ENCODE data around the gene TTC23. TPM values are rescaled to one million over a fixed set of nuclear protein-coding genes. Genes with fewer than 3 reads are reported as not detected.

The TTC23 gene
- total RNA-seq, 4 donors from 2014 or later = 19.9 to 45.3 (median 34.0) TPM

DNA sequence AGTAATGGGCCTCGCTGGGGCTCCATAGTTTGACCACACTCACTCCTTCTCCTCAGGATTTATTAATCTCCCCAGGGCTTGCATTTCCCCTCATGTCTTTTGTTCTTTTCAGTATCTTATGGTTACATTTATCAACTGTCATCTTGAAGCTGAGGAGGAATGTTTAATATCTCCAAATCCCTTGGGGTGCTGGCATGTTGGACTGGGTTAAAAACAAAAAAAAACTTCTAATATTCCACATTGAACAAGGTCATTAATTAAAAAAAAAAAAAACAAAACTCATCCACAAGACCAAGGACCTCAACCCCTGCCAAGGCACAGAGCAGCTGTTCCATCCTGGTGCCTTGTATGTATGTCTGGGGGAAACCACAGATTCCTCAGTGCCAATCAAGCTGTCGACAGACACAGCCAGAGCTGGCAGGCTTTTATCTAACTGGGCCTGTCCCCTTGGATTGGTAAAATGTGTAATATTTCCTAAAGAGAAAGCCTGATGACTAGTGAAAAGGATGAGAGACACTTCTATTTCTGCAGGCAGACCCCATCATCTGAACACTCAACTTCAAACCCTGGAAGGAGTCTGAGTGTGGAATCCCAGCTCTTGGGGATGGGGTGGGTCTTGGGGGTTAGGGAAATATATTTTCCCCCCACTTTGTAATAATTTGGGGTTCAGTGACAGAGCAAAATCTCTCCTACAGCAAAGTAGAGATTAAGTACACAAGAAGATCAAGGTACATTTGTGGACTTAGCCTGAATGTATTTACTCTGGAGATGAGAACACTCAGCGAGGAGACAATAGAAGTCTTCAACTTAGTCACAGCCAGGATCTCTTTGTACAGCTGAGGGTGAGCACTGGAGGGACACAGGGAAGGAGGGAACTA is 69.1 kb downstream of the TTC23 start:
- no peak for TF ChIP-seq POLR2A (IDR thresholded peaks at IDR 0.05)
- TF ChIP-seq, protein P1, sequence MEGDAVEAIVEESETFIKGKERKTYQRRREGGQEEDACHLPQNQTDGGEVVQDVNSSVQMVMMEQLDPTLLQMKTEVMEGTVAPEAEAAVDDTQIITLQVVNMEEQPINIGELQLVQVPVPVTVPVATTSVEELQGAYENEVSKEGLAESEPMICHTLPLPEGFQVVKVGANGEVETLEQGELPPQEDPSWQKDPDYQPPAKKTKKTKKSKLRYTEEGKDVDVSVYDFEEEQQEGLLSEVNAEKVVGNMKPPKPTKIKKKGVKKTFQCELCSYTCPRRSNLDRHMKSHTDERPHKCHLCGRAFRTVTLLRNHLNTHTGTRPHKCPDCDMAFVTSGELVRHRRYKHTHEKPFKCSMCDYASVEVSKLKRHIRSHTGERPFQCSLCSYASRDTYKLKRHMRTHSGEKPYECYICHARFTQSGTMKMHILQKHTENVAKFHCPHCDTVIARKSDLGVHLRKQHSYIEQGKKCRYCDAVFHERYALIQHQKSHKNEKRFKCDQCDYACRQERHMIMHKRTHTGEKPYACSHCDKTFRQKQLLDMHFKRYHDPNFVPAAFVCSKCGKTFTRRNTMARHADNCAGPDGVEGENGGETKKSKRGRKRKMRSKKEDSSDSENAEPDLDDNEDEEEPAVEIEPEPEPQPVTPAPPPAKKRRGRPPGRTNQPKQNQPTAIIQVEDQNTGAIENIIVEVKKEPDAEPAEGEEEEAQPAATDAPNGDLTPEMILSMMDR (IDR thresholded peaks at IDR 0.05) = no peak
- intact Hi-C loops (cut with DNase I) = no loop called here
- Histone ChIP-seq H3K4me3 (replicated peaks in 1 of 3) (no peak overlapping the region), H3K9me3 (no peaks in the 10 kb centered on the region), H3K36me3 (no peaks in the 10 kb centered on the region), H3K27ac (no peak overlapping the region), H3K27me3 (no peaks in the 10 kb centered on the region), H3K4me1 (peaks cover 15 to 18% of the 10 kb centered on the region in 2 donors)
- 89 to 90% methylated on average over 3 of the region's 3 CpGs for WGBS, 2 donors
- DNase-seq = no peak

DNA sequence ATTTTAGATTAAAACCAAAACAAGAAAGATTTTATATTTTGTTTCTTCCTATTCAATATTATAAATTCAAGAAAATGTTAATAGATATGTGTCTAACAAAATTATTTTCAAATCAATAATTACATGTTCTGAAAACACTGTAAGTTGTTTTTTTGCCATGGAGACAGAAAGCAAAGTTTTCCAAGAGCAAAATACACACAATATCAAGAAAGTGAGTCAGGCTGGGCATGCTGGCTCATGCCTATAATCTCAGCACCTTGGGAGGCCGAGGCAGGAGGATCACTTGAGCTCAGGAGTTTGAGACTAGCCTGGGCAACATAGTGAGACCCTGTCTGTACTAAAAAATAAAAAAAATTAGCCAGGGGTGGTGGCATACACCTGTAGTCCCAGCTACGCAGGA is 71.7 kb downstream of the TTC23 start:
- Histone ChIP-seq H3K27me3 (no peaks in the 10 kb centered on the region), H3K27ac (no peak overlapping the region), H3K4me3 (replicated peaks in 1 of 3) (no peak overlapping the region), H3K4me1 (peaks cover 15 to 17% of the 10 kb centered on the region in 2 donors), H3K36me3 (no peaks in the 10 kb centered on the region), H3K9me3 (no peaks in the 10 kb centered on the region)
- WGBS, 2 donors = 93 to 99% methylated on average over 2 of the region's 2 CpGs
- TF ChIP-seq POLR2A (IDR thresholded peaks at IDR 0.05) = no peak
- TF ChIP-seq, protein P1 (IDR thresholded peaks at IDR 0.05) = no peak
- no peak for DNase-seq
- intact Hi-C loops (cut with DNase I) = no loop called here

DNA sequence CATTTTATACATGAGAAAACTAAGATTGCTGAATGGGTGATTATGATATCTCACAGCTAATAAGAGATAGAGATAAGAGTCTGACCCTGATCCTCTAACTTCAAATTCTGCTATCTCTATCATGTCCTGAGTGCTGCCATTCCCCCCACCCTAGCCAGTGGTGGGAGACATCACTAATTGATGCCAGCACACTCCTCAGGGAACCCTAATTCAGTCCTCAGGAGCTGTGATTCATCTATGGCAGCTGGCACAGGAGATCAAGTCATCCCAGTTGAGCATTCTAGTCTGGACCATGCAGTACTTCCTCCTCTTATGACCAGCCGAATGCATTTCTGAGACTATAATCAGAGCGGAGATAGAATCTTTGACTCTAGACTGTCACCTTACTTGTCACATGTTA is 72.6 kb downstream of the TTC23 start:
- intact Hi-C loops (cut with DNase I) = no loop called here
- DNase-seq = no peak
- H3K27ac ChIP-seq = no peak overlapping the region
- H3K4me1 ChIP-seq = peaks cover 8 to 12% of the 10 kb centered on the region in 2 donors
- TF ChIP-seq, protein P1 (IDR thresholded peaks at IDR 0.05) = no peak
- TF ChIP-seq POLR2A (IDR thresholded peaks at IDR 0.05) = no peak
- 92 to 95% methylated on average over 2 of the region's 2 CpGs for WGBS, 2 donors
- H3K36me3 ChIP-seq = no peaks in the 10 kb centered on the region
- H3K4me3 ChIP-seq (replicated peaks in 1 of 3) = no peak overlapping the region
- H3K27me3 ChIP-seq = no peaks in the 10 kb centered on the region
- no peaks in the 10 kb centered on the region for H3K9me3 ChIP-seq

DNA sequence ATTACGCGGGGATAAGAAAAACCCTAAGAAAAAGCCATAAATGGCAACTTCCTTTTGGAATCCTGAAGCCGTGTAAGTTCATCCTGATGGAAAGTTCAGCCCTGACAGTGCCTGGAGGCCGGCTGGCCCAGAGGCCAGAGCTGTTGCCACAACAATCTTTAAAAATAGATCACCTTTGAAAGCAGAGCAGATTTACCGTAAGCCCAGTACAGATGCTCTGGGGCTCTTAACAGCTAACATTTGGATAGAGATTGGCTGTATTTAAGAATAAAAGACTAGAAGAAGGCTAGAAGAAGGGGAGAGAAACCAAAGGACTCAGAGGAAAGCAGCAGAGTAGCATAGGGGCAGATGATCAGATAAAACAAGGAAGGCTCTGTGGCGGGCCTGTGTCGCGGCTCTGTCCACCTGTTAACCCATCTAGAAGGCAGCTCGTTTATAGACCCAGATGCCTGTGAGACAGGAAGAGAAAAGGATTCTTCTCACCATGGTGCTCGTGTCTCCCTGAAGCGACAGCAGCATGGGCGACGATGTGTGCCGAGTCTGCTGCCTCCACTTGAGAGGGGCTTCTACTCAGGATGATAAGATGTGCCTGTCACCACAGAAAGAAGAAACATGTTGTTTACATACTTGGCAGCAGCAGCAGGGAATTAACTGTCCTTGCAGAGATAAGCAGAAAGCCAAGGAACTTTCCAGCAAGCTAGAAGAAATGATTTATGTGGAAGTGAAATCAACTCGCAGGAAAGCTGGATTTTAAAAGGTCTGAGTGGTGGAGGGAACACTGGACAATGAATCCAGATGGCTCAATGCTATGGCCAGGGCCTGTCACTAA is 74.6 kb downstream of the TTC23 start:
- Histone ChIP-seq H3K9me3 (no peaks in the 10 kb centered on the region), H3K27me3 (no peaks in the 10 kb centered on the region), H3K36me3 (no peaks in the 10 kb centered on the region), H3K4me3 (replicated peaks in 1 of 3) (no peak overlapping the region), H3K4me1 (peaks cover 9 to 12% of the 10 kb centered on the region in 2 donors), H3K27ac (no peak overlapping the region)
- intact Hi-C loops (cut with DNase I) = no loop called here
- 75 to 79% methylated on average over 15 of the region's 15 CpGs for WGBS, 2 donors
- TF ChIP-seq, protein P1 (IDR thresholded peaks at IDR 0.05) = no peak
- no peak for DNase-seq

All from thyroid gland (tissue), 4 donors.